ENCODE data around the gene APOL1.

GRCh38 chr22:36299911-36300310, 47.0 kb downstream of the APOL1 start:
- TF ChIP-seq POLR2A (IDR thresholded peaks at IDR 0.05) = no peak
- no peak for TF ChIP-seq CTCF (IDR thresholded peaks at IDR 0.05)
